SK-N-DZ (cell line): ENCODE measurements around the gene GJD4.

Source experiments
- DNase-seq: peaks from one replicate; pipeline ENCODE4 v3.0.0-alpha.2; 2015; ENCODE audit warnings: low spot score

The GJD4 gene

DNA sequence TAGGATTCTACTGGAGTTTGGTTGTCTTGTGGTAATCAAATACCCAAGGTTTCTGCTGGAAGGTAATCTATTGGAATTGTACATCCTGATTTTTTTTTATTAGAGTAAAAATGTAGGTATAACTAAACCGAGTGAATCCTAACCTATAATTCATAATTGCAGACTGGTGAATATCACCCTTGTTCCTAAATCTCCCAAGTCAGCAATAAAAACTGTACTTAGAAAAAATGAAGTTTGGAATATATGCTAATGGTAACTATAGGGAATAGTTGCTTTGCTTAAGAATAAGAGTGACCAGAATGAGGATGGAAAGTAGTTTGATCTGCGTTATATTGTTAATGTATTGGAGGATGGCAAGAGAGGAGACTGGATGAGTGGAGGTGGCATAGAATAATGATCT is 47.7 kb downstream of the GJD4 start:
- no peak for DNase-seq

DNA sequence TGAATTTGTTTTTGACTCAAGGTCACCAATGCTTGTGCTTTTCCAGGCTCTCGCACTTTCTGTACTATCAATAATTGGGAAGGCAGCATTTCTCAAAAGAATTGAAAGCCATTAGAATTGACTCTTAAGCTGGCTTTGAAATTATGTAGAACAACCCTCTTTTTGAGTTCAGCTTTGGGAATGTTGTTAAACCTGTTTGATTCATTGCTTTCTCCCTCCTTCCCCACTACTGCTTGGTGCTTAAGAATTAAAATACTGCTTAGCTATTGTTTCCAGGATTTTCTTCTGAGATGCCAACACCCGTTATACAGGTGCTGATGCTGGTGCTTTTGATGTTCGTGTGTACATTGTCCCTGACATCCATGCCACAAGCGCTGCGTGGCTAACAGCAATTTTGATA is 52.5 kb downstream of the GJD4 start:
- DNase-seq: no peak
